Thyroid gland (tissue), 4 donors: ENCODE data around the gene CREB3L2.

ENCODE experiments used
- POLR2A ChIP-seq, 2 donors: fragments of 450-650 bp; IDR thresholded peaks; one replicate each; pipeline ENCODE4 v1.6.1; 2017; ENCODE audit warnings: antibody characterized with exemption in 2 of 2, mild to moderate bottlenecking in 2 of 2, moderate library complexity in 1 of 2
- TF ChIP-seq, protein P1 (sequence below), 6 experiments: fragments of 200-600 bp in 3 of 6; fragments of 450-650 bp in 3 of 6; sonication (generic) in 3 of 6; IDR thresholded peaks; one replicate each; pipeline ENCODE4 v1.5.1; 2016 to 2019; ENCODE audit warnings: antibody characterized with exemption in 6 of 6, mild to moderate bottlenecking in 2 of 6, inconsistent platforms in 1 of 6, moderate library complexity in 1 of 6

DNA sequence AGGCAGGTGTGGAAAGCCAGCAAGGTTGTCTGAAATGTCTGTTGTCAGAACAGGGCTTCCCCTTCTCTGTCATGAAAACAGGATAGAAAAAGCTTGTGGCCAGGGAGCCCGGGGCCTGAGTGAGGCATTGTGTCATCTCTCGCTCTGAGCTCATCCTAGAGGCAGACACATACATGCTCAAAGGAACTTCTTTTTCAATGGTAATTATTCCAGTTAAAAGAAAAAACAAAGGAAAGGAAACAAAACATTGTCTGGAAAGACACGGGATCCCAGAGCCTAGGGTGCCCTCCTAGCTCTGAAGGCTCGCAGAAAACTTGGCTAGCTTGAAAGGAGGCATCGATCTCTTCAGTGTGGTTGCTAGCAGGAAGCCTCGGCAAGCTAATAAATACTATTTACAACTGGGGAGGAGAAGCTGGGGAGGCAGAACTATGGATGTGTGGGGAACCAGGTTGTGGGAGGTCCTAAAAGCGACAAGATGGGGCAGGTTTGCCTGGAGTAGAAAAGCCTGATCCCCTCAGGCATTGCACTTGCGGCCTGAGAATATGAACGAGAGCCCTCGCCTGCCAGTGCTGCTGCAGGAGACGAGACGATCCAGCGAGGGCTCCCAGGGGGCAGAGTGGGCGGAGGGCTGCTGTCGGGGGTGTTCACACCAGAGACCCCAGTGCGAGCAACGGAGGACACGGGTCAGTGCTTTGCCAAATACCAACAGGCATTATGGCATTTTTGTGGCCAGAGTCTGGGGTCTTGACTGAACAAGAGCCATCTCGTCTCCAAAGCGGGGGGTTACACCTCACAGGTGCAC lies 122.3 kb downstream of the CREB3L2 start:
- TF ChIP-seq, protein P1, sequence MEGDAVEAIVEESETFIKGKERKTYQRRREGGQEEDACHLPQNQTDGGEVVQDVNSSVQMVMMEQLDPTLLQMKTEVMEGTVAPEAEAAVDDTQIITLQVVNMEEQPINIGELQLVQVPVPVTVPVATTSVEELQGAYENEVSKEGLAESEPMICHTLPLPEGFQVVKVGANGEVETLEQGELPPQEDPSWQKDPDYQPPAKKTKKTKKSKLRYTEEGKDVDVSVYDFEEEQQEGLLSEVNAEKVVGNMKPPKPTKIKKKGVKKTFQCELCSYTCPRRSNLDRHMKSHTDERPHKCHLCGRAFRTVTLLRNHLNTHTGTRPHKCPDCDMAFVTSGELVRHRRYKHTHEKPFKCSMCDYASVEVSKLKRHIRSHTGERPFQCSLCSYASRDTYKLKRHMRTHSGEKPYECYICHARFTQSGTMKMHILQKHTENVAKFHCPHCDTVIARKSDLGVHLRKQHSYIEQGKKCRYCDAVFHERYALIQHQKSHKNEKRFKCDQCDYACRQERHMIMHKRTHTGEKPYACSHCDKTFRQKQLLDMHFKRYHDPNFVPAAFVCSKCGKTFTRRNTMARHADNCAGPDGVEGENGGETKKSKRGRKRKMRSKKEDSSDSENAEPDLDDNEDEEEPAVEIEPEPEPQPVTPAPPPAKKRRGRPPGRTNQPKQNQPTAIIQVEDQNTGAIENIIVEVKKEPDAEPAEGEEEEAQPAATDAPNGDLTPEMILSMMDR (IDR thresholded peaks at IDR 0.05): no peak
- TF ChIP-seq POLR2A (IDR thresholded peaks at IDR 0.05): no peak
